ENCODE measurements around the gene LMNTD2. TPM values are rescaled to one million over a fixed set of nuclear protein-coding genes. Genes with fewer than 3 reads are reported as not detected.

Gene LMNTD2
- total and polyA plus RNA-seq, 2 of the 13 experiments (the other 11 are each of a cell fraction or from before 2014, with no cell fraction given) = 1.1 to 3.1 TPM

DNA sequence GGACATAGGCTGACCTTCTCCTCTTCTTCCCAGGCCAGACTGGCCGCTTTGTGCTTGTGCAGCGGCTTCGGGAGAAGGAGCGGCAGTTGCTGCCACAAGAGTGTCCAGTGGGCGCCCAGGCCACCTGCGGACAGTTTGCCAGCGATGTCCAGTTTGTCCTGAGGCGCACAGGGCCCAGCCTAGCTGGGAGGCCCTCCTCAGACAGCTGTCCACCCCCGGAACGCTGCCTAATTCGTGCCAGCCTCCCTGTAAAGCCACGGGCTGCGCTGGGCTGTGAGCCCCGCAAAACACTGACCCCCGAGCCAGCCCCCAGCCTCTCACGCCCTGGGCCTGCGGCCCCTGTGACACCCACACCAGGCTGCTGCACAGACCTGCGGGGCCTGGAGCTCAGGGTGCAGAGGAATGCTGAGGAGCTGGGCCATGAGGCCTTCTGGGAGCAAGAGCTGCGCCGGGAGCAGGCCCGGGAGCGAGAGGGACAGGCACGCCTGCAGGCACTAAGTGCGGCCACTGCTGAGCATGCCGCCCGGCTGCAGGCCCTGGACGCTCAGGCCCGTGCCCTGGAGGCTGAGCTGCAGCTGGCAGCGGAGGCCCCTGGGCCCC, 1.6 kb upstream of the LMNTD2 start:
- FAIRE-seq (no peak), DNase-seq (ENCODE audit: low spot score) (no peak), ATAC-seq (no peak)
- H3K9ac ChIP-seq (ENCODE audit: insufficient read depth, low read depth, low read length) = peak overlapping the region; percentile 83
- ChIA-PET CTCF (ENCODE audit: low intra/inter-chr PET ratio, low total read pairs) (no interaction called here), POLR2A (interaction anchor here (0.6 to 1.5 kb wide), 10 partner anchors 7 to 166 kb away, joined by 3 to 32 read pairs (median 4); partner anchors contain the start of genes HRAS and PHRF1)
- no peak overlapping the region for H2AFZ ChIP-seq (ENCODE audit: low read length)
- H3K27ac ChIP-seq (ENCODE audit: extremely low read length, insufficient read depth, low read length) = peak overlapping the region; percentile 87
- H4K20me1 ChIP-seq (ENCODE audit: insufficient read depth, low read length) = peaks cover 18% of the 10 kb centered on the region; the same call in 1 of the 2 replicates
- peaks cover 80% of the 10 kb centered on the region for H3K4me1 ChIP-seq (ENCODE audit: insufficient read depth, low read length)
- peaks cover 17% of the 10 kb centered on the region for H3K79me2 ChIP-seq (ENCODE audit: insufficient read depth, low read length)
- BruUV-seq (replicated peaks) = TSS peak; percentile 52
- peaks cover 0 to 2% of the 10 kb centered on the region in 2 experiments; a peak in 3 of 5 replicates for H3K36me3 ChIP-seq (replicated peaks in 1 of 2; ENCODE audit: control insufficient read depth in 1 of 2, insufficient read depth in 2 of 2, low read length in 2 of 2)
- no peaks in the 10 kb centered on the region for H3K27me3 ChIP-seq (ENCODE audit: control insufficient read depth in 1 of 2, insufficient read depth in 2 of 2, low read length in 2 of 2)
- 99% methylated on average over 18 of the region's 29 CpGs for WGBS (ENCODE audit: low lambda C conversion rate)
- in situ Hi-C loops (cut with HindIII; ENCODE audit: extremely low pct_ligation_motif_present, low pct_unique_long_range_greater_than_20kb) = no loop called here
- TF ChIP-seq, protein P1, sequence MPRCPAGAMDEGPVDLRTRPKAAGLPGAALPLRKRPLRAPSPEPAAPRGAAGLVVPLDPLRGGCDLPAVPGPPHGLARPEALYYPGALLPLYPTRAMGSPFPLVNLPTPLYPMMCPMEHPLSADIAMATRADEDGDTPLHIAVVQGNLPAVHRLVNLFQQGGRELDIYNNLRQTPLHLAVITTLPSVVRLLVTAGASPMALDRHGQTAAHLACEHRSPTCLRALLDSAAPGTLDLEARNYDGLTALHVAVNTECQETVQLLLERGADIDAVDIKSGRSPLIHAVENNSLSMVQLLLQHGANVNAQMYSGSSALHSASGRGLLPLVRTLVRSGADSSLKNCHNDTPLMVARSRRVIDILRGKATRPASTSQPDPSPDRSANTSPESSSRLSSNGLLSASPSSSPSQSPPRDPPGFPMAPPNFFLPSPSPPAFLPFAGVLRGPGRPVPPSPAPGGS (CRISPR knock-in tag; IDR thresholded peaks at IDR 0.05) = 0 out of 2 replicates have a peak, but pooled peaks have one; percentile 43
- peak; percentile 53 for TF ChIP-seq AGO2 (optimal IDR thresholded peaks at IDR 0.05; ENCODE audit: low read depth, low read length)
- peak; percentile 81; the same call in 1 of the 2 replicates for TF ChIP-seq ZNF44 (CRISPR knock-in tag; IDR thresholded peaks at IDR 0.05)
- TF ChIP-seq RBFOX2 (IDR thresholded peaks at IDR 0.05; ENCODE audit: low read depth, low read length) = peak; percentile 70; the same call in 1 of the 2 replicates
- TF ChIP-seq FIP1L1 (IDR thresholded peaks at IDR 0.05; ENCODE audit: borderline replicate concordance, insufficient read depth, low read depth, low read length) = no peak
- no peak for TF ChIP-seq KLF12 (CRISPR knock-in tag; IDR thresholded peaks at IDR 0.05; ENCODE audit: borderline replicate concordance)
- 0 out of 2 replicates have a peak, but pooled peaks have one; percentile 16 for TF ChIP-seq ZBTB38 (CRISPR knock-in tag; IDR thresholded peaks at IDR 0.05)
- intact Hi-C loops (cut with micrococcal nuclease; ENCODE audit: unreplicated experiment) = no loop called here
- no peaks in the 10 kb centered on the region for H3K9me3 ChIP-seq (ENCODE audit: low read length)
- peak overlapping the region; percentile 90 for H3K4me2 ChIP-seq (ENCODE audit: low read depth, low read length)
- peak overlapping the region; percentile 80 to 95 (median 92) for H3K4me3 ChIP-seq (replicated peaks in 1 of 3; ENCODE audit: insufficient read depth in 1 of 3, low read depth in 2 of 3, low read length in 3 of 3)

Measured in HepG2 (cell line).